ENCODE results near the gene PET100.
A peak's percentile ranks its signal among the peaks of the same experiment; 100 is the strongest.

Gene PET100

GRCh38 chr19:7654401-7654800 is 24.8 kb downstream of the PET100 start:
- DNase-seq: no peak

DNA sequence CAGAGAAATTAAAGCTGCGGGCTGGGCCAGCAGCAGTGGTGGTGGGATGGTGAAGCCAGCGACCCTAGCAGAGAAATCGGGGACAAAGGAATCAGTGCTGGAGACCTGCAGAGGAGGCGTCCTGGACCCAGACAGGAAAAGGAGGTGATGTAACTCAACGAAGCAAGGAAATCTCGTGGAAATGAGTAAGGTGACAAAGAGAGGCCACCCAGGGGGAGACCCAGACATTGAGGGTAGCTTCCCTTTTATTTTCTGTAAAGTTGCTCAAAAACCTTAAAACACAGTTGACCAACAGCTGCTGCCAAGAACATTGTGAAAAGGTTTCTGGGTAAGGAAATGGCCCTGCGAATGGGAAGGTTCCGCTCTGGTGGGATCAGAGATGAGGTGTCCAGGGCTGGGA is 26.0 kb downstream of the PET100 start:
- no peak for DNase-seq

GRCh38 chr19:7657131-7657751 is 27.6 kb downstream of the PET100 start:
- no peak for DNase-seq

DNA sequence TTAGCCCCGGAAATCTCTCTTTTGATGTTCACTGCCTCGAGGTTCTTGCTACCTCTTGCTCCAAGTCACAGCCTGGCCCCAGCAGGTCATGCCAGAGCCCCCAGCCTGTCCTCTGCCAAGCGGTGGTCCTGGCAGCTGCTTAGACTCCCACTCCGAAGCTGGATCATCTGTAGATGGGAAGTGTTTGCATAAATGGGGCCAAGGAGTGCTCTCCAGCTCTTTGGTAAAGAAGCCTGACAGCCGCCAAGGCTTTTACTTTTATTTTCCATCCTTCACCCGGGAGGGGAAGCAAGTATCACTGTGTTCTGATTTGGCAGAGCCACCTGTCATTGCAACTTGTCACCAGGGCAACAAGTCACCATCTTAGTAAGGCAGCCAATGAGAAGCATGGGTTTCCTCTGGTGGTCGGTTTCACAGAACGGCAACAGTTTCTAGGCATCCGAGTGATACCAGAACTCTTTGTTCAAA is 28.7 kb downstream of the PET100 start:
- no peak for DNase-seq

GRCh38 chr19:7661744-7662538 is 32.3 kb downstream of the PET100 start:
- no peak for DNase-seq

GRCh38 chr19:7662657-7663056 is 33.1 kb downstream of the PET100 start:
- DNase-seq: no peak

- DNase-seq: no peak
These were observed 34.1 kb downstream of the PET100 start for GRCh38 chr19:7663706-7664105.

GRCh38 chr19:7665076-7665475 is 35.5 kb downstream of the PET100 start:
- no peak for DNase-seq

GRCh38 chr19:7668842-7669241 is 39.2 kb downstream of the PET100 start, which contains the start of gene RETN:
Gene RETN, plus strand, starts transcription at chr19:7669049. Its CDS starts 278 bp downstream, at chr19:7669327.
- no peak for DNase-seq

GRCh38 chr19:7669641-7670040 is 40.0 kb downstream of the PET100 start:
- no peak for DNase-seq

DNA sequence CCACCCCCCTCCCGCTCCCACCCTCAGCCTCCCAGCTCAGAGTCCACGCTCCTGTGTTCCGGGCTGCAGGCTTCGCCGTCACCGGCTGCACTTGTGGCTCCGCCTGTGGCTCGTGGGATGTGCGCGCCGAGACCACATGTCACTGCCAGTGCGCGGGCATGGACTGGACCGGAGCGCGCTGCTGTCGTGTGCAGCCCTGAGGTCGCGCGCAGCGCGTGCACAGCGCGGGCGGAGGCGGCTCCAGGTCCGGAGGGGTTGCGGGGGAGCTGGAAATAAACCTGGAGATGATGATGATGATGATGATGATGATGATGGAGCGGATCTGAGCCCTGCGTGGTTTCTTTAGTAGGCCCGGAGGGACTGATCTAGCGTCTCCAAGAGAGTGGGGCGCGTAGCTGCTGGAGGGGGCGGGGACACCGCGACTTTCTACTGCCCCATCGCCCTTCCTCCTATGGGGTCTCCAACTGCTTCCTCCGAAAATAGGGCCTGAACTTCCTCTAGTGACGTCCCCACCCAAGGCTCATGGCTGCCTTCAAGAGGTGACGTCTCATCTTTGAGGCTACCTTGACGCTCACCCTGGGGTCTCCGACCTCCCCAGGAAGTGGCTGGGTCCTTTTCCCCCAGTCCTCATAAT is 40.7 kb downstream of the PET100 start:
- no peak for DNase-seq

DNA sequence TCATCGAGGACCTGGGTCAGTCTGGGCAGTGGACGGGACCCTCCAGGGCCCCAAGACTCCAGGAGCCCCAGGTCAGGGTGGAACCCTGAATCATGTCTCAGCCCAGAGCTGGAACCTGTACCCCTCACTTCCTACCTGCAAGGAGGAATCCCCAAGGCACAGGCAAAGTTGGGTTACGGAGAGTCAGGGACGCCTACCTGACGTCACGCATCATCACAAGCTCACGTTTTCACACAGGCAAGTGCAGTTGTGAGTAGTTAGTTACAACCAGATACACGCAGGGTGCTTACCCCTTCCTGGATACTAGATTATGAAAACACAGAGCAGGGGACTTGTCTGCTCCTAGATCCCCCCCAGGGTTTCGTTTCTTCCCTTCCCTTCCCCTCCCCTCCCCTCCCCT is 41.2 kb downstream of the PET100 start:
- no peak for DNase-seq

DNA sequence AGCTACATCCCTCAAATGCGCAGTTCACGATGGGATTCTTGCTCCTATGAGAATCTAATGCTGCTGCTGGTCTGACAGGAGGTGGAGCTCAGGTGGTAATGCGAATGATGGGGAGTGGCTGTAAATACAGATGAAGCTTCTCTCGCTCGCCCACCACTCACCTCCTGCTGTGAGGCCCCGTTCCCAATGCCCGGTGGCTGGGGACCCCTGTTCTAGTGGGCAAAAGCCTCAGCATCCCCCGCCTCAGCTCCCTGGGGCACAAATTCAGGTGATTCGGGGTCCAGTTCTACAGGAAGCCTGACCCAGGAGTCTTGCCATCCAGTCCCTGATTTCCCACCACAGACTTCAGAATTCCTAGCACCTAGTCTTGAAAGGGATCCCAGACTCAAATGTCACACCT is 42.9 kb downstream of the PET100 start:
- DNase-seq: no peak

GRCh38 chr19:7674010-7675005 is 44.7 kb downstream of the PET100 start:
- DNase-seq: peak; percentile 76

GRCh38 chr19:7676376-7676775 is 46.8 kb downstream of the PET100 start:
- no peak for DNase-seq

GRCh38 chr19:7676854-7677253 is 47.3 kb downstream of the PET100 start, which contains the start of gene MCEMP1:
Gene MCEMP1, plus strand, starts transcription at chr19:7677090. Its CDS starts 31 bp downstream, at chr19:7677121.
- DNase-seq: no peak

- no peak for DNase-seq
These were observed 48.2 kb downstream of the PET100 start for GRCh38 chr19:7677669-7678311.

DNA sequence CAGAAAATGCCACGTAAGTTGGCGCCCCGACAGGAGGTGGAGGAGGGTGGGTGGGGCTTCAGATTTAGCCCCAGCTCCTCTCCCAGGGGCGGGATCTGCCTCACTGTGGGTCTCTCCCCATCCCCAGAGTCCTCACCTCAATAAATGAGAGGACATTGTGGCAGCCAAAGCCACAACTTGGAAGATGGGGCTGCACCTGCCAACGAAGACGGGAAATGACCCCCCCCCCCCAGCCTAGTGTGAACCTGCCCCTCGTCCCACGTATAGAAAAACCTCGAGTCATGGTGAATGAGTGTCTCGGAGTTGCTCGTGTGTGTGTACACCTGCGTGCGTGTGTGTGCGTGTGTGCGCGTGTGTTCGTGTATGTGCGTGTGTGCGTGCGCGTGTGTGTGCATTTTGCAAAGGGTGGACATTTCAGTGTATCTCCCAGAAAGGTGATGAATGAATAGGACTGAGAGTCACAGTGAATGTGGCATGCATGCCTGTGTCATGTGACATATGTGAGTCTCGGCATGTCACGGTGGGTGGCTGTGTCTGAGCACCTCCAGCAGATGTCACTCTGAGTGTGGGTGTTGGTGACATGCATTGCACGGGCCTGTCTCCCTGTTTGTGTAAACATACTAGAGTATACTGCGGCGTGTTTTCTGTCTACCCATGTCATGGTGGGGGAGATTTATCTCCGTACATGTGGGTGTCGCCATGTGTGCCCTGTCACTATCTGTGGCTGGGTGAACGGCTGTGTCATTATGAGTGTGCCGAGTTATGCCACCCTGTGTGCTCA is 49.6 kb downstream of the PET100 start:
- peak; percentile 51 for DNase-seq

GRCh38 chr19:7679771-7680605 is 50.4 kb downstream of the PET100 start:
- DNase-seq: no peak
